Activated CD8-positive, alpha-beta memory T cell treated with anti-CD3 and anti-CD28 coated beads, Interleukin-2, amount 50 U/mL, for 24 hours (primary cell): ENCODE results near the gene SPDYE2B.
"Not testable (repeated sequence)": the region's sequence is repeated elsewhere in the genome, so short reads cannot be mapped to it uniquely, and the experiment has no call there.

Source experiments
- DNase-seq: peaks from one replicate; pipeline ENCODE4 v3.0.0-alpha.2; 2020; ENCODE audit errors: extremely low read depth

The SPDYE2B gene

GRCh38 chr7:102643404-102643803 lies 6.7 kb upstream of the SPDYE2B start:
- not testable (repeated sequence) for DNase-seq

DNA sequence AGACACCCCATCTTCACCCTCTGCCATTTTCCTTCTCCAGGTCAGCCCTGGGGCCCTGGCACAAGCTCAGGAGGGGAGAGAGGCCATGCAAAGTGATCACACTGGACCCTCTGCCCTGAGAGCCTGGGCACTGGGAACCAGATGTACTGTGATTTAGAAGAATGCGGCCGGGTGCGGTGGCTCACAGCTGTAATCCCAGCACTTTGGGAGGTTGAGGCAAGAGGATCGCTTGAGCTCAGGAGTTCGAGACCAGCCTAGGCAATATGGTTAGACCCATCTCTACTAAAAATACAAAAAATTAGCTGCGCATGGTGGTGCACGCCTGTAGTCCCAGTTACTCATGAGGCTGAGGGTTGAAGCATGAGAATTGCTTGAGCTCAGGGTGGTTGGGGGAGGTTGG lies 2.3 kb upstream of the SPDYE2B start:
- not testable (repeated sequence) for DNase-seq

DNA sequence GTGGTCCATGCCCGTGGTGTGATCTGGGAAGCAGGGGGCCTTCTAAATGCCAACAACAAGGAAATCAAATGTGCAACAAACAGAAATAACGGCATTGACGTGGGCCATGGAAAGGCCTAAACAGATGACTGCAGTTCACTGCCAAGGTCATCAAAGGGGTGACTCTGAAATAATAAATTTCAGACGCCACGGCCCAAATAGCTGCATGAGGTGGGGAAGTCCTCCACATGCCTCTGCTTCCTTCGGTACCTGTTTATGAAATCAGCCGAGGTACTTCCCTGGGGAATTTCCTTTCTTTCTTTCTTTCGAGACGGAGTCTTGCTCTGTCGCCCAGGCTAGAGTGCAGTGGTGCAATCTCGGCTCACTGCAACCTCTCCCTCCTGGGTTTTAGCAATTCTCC lies 14.6 kb downstream of the SPDYE2B start:
- DNase-seq: not testable (repeated sequence)

GRCh38 chr7:102666850-102667249 lies 16.7 kb downstream of the SPDYE2B start:
- not testable (repeated sequence) for DNase-seq

- DNase-seq: not testable (repeated sequence)
Observed at GRCh38 chr7:102667523-102667922, 17.4 kb downstream of the SPDYE2B start.

GRCh38 chr7:102671166-102671955 lies 21.2 kb downstream of the SPDYE2B start, which contains the start of gene POLR2J2:
TSS of gene POLR2J2 (minus strand) at chr7:102671663. CDS start at chr7:102671601, 62 bp downstream.
- not testable (repeated sequence) for DNase-seq

GRCh38 chr7:102671956-102672307 lies 21.8 kb downstream of the SPDYE2B start:
- DNase-seq: not testable (repeated sequence)

GRCh38 chr7:102673447-102674067 lies 23.4 kb downstream of the SPDYE2B start:
- not testable (repeated sequence) for DNase-seq

- not testable (repeated sequence) for DNase-seq
Observed at GRCh38 chr7:102675545-102675944, 25.4 kb downstream of the SPDYE2B start.

DNA sequence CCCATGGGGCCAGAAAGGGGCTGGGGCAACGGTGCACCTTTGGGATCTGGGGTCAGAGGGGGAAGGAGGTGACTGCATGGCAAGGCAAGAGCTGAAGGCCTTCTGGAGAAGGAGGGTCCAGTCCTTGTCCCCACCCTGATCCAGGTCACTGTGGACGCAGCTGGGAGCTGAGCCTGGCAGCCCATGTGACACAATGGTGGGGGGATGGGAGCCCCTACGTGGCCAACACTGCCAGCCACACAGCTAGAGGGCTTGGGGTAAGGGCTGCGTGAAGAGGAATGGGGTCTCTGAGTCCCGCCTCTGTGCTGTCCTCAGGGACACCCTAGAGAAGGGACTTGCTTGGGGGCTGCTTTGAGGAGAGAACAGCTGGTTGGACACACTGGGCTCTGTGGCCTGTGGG lies 30.7 kb downstream of the SPDYE2B start:
- not testable (repeated sequence) for DNase-seq

DNA sequence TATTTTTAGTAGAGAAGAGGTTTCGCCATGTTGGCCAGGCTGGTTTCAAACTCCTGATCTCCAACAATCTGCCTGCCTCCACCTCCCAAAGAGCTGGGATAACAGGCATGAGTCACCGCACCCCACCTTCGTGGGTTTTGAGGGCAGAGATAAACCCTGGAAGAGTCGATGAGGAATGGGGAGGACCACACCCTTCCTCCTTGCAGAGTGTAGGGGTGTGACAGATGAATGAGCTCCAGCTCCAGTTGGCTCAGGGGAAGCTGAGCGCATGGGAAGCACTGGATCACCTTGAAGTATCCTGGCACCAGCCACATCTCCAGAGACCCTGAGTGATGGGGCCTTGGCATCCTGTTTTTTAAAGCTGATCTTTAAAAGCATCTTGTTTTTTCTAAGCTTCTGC lies 32.4 kb downstream of the SPDYE2B start:
- not testable (repeated sequence) for DNase-seq

GRCh38 chr7:102688299-102689036 lies 38.3 kb downstream of the SPDYE2B start:
- not testable (repeated sequence) for DNase-seq

GRCh38 chr7:102689436-102690282 lies 39.5 kb downstream of the SPDYE2B start:
- not testable (repeated sequence) for DNase-seq

- not testable (repeated sequence) for DNase-seq
Observed at GRCh38 chr7:102690602-102691001, 40.5 kb downstream of the SPDYE2B start.

GRCh38 chr7:102694008-102694407 lies 43.9 kb downstream of the SPDYE2B start:
- DNase-seq: not testable (repeated sequence)

DNA sequence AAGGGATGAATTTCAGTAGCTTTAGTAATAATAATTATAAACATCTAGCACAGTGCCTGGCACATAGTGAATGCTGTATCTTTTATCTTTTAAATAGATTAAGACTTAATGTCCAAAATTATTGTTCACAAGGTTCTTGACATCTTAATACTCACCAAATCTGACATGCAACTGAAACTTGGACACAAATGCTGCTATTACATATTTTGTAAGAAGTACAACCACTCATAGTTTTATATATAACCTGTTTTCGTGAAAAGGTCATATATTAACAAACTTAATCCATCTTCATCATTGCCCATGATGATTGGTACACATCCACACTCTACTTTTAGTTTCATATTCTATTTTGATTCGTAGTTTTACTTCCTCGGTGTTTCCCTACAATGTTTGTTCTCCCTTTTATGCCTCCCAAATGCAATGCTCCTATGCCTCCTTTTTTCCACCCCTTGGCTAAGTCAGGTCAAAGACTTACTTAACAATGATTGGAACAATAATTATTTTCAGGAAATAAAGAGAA lies 45.0 kb downstream of the SPDYE2B start:
- DNase-seq: not testable (repeated sequence)

GRCh38 chr7:102696009-102696408 lies 45.9 kb downstream of the SPDYE2B start:
- DNase-seq: not testable (repeated sequence)

DNA sequence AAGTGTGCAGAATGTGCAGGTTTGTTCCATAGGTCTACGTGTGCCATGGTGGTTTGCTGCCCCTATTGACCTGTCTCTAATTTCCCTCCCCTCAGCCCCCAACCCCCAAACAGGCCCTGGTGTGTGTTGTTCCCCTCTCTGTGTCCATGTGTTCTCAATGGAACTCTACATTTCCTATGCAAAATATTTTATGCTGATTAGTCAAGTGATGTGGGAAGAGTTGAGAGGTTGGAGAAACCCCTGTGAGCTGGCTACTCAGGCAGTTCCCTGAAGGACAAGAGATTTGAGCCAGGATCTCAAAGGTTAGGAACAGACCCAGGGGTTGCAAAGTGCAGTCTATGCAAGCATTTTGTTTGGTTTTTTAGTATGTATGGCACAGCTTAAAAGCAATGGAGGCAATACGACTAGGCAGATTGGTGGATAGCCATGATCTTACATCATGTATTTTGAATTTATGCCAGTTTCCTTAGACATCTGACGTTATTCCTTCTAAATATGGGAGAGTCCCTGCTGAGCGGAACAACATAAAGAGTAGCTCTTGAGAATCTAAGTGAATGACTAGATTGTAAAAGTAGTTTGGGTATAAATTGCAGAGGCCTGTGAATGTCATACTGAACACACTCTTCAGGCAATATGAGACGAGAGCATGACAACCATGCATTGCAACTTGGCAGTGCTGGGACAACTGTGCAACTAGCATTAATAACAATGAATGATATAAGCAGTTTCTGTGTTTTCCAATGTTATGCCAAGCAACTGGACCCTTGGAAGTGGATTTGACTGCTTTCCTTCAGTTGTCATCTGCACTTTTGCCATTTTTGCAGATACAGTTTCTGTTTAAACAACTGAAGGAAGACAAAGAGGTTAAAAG lies 47.8 kb downstream of the SPDYE2B start:
- not testable (repeated sequence) for DNase-seq

- DNase-seq: not testable (repeated sequence)
Observed at GRCh38 chr7:102698962-102699750, 49.0 kb downstream of the SPDYE2B start.
